Measurements from ENCODE around the gene REPIN1.

REPIN1 gene

GRCh38 chr7:150365194-150365593 lies 3.4 kb upstream of the REPIN1 start:
- H3K4me2 ChIP-seq (ENCODE audit: insufficient read depth, low read length) = peak overlapping the region; percentile 3; the same call in 1 of the 2 replicates
- no peak overlapping the region for H2AFZ ChIP-seq (ENCODE audit: low read depth, low read length)
- TF ChIP-seq EZH2 (IDR thresholded peaks at IDR 0.05; ENCODE audit: borderline replicate concordance, low read depth, low read length, severe bottlenecking) (no peak), CTCF (IDR thresholded peaks at IDR 0.05; ENCODE audit: borderline replicate concordance, extremely low read depth, low read length, poor library complexity, severe bottlenecking) (no peak)
- peak overlapping the region; percentile 95 for H3K9ac ChIP-seq (ENCODE audit: low read depth, low read length)
- H3K4me1 ChIP-seq (ENCODE audit: insufficient read depth, low read length) = peaks cover 81% of the 10 kb centered on the region
- no peaks in the 10 kb centered on the region for H3K27me3 ChIP-seq (ENCODE audit: insufficient read depth, low read length, poor library complexity)
- peaks cover 15% of the 10 kb centered on the region for H3K36me3 ChIP-seq (ENCODE audit: insufficient read depth, low read length)
- ATAC-seq (ENCODE audit: insufficient read depth, low read depth) = no peak
- no peak for DNase-seq
- no peaks in the 10 kb centered on the region for H4K20me1 ChIP-seq (ENCODE audit: insufficient read depth, low read length)
- H3K9me3 ChIP-seq (ENCODE audit: insufficient read depth, low read length, severe bottlenecking) = no peaks in the 10 kb centered on the region
- H3K4me3 ChIP-seq (ENCODE audit: low read depth in 1 of 2, low read length in 2 of 2) = no peak overlapping the region
- H3K27ac ChIP-seq (ENCODE audit: low read length) = peak overlapping the region; percentile 97
- peaks cover 94% of the 10 kb centered on the region for H3K79me2 ChIP-seq (ENCODE audit: insufficient read depth, low read length)

GRCh38 chr7:150365673-150366398 lies 2.8 kb upstream of the REPIN1 start:
- Histone ChIP-seq H3K27me3 (ENCODE audit: insufficient read depth, low read length, poor library complexity) (no peaks in the 10 kb centered on the region), H3K4me3 (ENCODE audit: low read depth in 1 of 2, low read length in 2 of 2) (no peak overlapping the region), H3K9me3 (ENCODE audit: insufficient read depth, low read length, severe bottlenecking) (no peaks in the 10 kb centered on the region), H3K4me1 (ENCODE audit: insufficient read depth, low read length) (peaks cover 75% of the 10 kb centered on the region), H3K36me3 (ENCODE audit: insufficient read depth, low read length) (peaks cover 22% of the 10 kb centered on the region), H4K20me1 (ENCODE audit: insufficient read depth, low read length) (no peaks in the 10 kb centered on the region), H2AFZ (ENCODE audit: low read depth, low read length) (no peak overlapping the region), H3K4me2 (ENCODE audit: insufficient read depth, low read length) (peak overlapping the region; percentile 9; the same call in 1 of the 2 replicates), H3K9ac (ENCODE audit: low read depth, low read length) (peak overlapping the region; percentile 95), H3K27ac (ENCODE audit: low read length) (peak overlapping the region; percentile 97), H3K79me2 (ENCODE audit: insufficient read depth, low read length) (peaks cover 94% of the 10 kb centered on the region)
- TF ChIP-seq CTCF (IDR thresholded peaks at IDR 0.05; ENCODE audit: borderline replicate concordance, extremely low read depth, low read length, poor library complexity, severe bottlenecking) = no peak
- no peak for TF ChIP-seq EZH2 (IDR thresholded peaks at IDR 0.05; ENCODE audit: borderline replicate concordance, low read depth, low read length, severe bottlenecking)
- ATAC-seq (ENCODE audit: insufficient read depth, low read depth) (no peak), DNase-seq (peak; percentile 40)

- H3K36me3 ChIP-seq (ENCODE audit: insufficient read depth, low read length) = peaks cover 40% of the 10 kb centered on the region
- H3K9me3 ChIP-seq (ENCODE audit: insufficient read depth, low read length, severe bottlenecking) = no peaks in the 10 kb centered on the region
- TF ChIP-seq CTCF (IDR thresholded peaks at IDR 0.05; ENCODE audit: borderline replicate concordance, extremely low read depth, low read length, poor library complexity, severe bottlenecking) (no peak), EZH2 (IDR thresholded peaks at IDR 0.05; ENCODE audit: borderline replicate concordance, low read depth, low read length, severe bottlenecking) (no peak)
- H3K4me3 ChIP-seq (ENCODE audit: low read depth in 1 of 2, low read length in 2 of 2) = peak overlapping the region in 1 of 2 experiments; percentile 66; a peak in 2 of 4 replicates
- DNase-seq (no peak), ATAC-seq (ENCODE audit: insufficient read depth, low read depth) (peak; percentile 41)
- no peak overlapping the region for H2AFZ ChIP-seq (ENCODE audit: low read depth, low read length)
- H3K27me3 ChIP-seq (ENCODE audit: insufficient read depth, low read length, poor library complexity) = no peaks in the 10 kb centered on the region
- peaks cover 11% of the 10 kb centered on the region for H4K20me1 ChIP-seq (ENCODE audit: insufficient read depth, low read length)
- H3K9ac ChIP-seq (ENCODE audit: low read depth, low read length) = peak overlapping the region; percentile 95
- peaks cover 95% of the 10 kb centered on the region for H3K79me2 ChIP-seq (ENCODE audit: insufficient read depth, low read length)
- H3K27ac ChIP-seq (ENCODE audit: low read length) = peak overlapping the region; percentile 97
- H3K4me2 ChIP-seq (ENCODE audit: insufficient read depth, low read length) = peak overlapping the region; percentile 83
- peaks cover 66% of the 10 kb centered on the region for H3K4me1 ChIP-seq (ENCODE audit: insufficient read depth, low read length)
Observed at GRCh38 chr7:150367677-150368095, 936 bp upstream of the REPIN1 start.

Measured in DND-41 (cell line).